B cell (primary cell): Measurements from ENCODE around the gene ZNF680.

Experiments
- EZH2 ChIP-seq: IDR thresholded peaks from 2 replicates; pipeline ENCODE4 v1.6.1; 2012; ENCODE audit warnings: borderline replicate concordance, low read depth, mild to moderate bottlenecking, moderate library complexity, low read length; ENCODE audit not compliant: insufficient read depth, poor library complexity, severe bottlenecking
- TF ChIP-seq, protein P1 (sequence below): fragments of 200-600 bp; IDR thresholded peaks from one replicate; pipeline ENCODE4 v1.8.0; 2022; ENCODE audit warnings: antibody characterized with exemption, mild to moderate bottlenecking

DNA sequence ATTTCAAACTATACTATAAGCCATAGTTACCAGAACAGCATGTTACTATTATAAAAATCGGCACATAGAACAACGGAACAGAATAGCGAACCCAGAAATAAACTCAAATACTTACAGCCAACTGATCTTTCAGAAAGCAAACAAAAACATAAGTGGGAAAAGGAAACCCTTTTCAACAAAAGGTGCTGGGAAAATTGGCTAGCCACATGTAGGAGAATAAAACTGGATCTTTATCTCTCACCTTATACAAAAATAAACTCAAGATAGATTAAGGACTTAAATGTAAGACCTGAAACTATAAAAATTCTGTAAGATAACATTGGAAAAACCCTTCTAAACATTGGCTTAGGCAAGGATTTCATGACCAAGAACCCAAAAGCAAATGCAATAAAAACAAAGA, 29.1 kb downstream of the ZNF680 start:
- TF ChIP-seq, protein P1, sequence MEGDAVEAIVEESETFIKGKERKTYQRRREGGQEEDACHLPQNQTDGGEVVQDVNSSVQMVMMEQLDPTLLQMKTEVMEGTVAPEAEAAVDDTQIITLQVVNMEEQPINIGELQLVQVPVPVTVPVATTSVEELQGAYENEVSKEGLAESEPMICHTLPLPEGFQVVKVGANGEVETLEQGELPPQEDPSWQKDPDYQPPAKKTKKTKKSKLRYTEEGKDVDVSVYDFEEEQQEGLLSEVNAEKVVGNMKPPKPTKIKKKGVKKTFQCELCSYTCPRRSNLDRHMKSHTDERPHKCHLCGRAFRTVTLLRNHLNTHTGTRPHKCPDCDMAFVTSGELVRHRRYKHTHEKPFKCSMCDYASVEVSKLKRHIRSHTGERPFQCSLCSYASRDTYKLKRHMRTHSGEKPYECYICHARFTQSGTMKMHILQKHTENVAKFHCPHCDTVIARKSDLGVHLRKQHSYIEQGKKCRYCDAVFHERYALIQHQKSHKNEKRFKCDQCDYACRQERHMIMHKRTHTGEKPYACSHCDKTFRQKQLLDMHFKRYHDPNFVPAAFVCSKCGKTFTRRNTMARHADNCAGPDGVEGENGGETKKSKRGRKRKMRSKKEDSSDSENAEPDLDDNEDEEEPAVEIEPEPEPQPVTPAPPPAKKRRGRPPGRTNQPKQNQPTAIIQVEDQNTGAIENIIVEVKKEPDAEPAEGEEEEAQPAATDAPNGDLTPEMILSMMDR = no peak
- no peak for TF ChIP-seq EZH2
